HL-60/S4 treated with retinoic acid at 250 ng/mL for 4 days and 3 days (cell line): ENCODE results near the gene FZD1.
"Not testable (repeated sequence)": the region's sequence is repeated elsewhere in the genome, so short reads cannot be mapped to it uniquely, and the experiment has no call there.

ENCODE experiments used
- in situ Hi-C: fragments of 300-500 bp; cut with MboI; formaldehyde crosslinking; loops from 2 replicates; pipeline ENCODE4 v1.7.0; 2022; ENCODE audit warnings: low sequenced_read_pairs

FZD1 gene

DNA sequence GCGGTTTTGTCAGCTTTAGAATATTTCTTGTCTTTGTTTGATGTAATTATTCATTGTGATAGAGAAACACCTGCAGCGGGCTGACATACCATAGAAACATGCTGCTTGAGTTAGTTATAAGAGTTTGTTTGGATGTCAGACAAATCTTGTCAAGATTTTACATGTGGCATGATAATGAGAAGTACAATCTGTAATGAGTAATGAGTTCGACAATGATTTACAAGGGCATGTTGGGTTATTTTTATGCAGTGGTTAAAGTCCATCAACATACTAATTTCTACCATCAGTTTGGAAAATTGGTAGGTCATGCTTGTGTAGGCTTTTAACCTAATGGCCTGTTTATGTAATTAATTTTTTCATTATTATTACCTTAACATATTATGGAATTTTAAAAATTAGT lies 31.3 kb downstream of the FZD1 start:
- in situ Hi-C loops = no loop called here

DNA sequence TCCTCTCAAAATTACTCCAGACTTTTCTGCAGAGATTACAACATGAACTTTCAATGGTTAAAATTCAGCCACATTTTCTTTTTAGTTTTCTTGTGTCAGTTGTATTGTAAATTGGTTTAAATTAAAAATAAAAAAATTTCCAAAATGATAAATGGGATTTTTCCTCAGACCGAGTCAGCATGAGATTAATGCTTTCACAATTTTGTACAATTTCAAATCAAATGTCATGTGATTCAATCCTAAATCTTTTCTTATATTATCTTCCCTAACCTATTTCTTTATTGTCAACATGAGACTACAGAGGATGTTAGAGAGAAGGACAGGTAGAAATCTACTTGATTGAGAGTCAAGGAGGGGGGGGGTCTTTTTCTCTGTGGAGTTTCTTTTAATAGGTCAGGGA lies 33.7 kb downstream of the FZD1 start:
- in situ Hi-C loops = no loop called here

DNA sequence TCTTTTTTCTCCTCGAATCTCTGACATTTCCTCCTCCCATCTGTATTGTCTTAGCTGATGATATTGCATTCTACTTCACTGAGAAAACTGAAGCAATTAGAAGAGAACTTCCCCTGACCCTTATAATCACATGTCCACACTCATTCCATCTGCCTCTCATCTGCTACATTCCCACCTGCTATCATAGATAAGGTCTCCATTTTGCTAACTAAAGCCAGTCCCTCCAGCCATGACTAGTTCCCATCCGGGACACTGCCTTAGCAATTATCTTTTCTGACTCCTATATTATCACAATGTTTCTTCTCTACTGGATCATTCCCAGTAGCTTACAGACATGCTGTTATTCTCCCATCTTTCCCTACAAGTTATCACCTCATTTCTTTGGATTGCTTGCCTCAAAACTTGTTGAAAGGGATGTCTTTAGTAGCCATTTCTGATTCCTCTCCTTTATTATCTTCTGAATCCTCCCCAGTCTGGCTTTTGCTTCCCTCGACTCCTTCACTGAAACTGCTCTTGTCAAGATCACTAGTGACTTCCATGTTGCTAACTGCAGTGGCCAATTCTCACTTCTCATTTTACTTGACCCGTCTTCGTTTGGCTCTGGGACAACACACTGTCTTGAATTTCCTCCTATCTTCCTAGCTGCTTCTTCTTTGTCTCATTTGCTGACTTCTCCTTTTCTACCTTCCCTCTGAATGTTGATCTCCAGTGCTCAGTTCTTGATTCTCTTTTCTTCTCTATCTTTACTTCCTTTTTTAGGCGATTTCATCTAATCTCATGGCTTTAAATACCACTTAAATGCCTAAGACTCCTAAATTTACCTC lies 35.9 kb downstream of the FZD1 start:
- in situ Hi-C loops = no loop called here

DNA sequence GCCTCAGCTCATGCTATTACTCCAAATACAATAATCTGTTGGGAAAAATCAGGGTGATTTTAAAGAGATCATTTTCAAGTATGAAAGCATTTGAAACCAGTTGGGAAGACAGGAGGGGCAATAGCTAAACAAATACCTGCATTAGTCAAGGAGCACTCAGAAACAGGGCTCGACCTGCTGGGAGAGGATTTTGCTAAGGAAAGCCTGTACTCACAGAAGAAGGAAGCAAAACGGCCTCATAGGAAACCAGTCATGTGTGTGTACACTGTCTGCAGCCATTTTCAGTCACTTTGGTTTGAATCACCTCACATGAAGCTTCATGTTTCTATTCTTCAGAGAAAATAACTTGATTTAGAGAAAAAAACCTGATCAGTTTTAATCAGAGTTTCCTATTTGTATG lies 38.6 kb downstream of the FZD1 start:
- in situ Hi-C loops = no loop called here

DNA sequence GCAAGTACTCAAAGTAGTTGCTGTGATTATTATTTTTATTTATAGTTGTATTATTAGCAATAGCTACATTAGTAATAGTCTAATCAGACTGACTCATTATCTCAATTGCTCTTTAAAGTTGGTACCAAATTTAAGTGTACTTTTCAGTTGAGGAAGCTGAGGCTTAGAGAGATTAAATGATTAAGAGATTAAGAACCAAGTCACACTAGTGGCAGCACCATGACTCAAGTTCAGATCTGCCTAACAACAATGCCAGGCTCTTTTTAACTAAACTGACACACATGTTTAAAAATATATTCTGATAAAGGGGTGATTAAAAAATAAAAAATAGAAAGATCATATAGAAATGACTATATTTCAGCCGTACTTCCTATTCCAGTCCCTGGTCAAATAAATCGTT lies 42.0 kb downstream of the FZD1 start:
- in situ Hi-C loops = no loop called here

DNA sequence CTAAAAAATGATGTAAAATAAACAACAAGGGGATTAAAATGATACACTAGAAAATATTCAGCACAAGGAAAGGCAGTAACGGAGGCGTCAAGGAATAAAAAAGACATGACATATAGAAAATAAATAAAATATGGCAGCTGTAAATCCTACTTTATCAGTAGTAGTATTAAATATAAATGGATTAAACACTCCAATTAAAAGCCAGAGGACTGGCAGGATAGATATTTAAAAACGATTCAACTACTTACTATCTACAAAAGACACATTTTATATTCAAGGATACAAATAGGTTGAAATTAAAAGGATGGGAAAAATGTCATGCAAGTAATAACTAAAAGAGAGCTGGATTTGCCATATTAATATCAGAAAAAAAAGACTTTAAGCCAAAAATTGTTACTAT lies 43.2 kb downstream of the FZD1 start:
- in situ Hi-C loops = no loop called here

DNA sequence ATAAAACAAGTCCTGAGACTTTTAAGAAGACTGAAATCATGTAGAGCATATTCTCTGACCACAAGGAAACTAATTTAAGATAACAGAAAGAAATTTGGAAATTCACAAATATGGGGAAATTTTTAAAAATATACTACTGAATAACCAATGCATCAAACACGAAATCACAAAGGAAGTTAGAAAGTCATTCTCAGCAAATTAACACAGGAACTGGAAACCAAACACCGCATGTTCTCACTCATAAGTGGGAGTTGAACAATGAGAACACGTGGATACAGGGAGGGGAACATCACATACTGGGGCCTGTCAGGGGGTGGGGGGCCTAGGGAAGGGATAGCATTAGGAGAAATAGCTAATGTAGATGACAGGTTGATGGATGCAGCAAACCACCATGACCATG lies 44.0 kb downstream of the FZD1 start:
- in situ Hi-C loops = not testable (repeated sequence)

DNA sequence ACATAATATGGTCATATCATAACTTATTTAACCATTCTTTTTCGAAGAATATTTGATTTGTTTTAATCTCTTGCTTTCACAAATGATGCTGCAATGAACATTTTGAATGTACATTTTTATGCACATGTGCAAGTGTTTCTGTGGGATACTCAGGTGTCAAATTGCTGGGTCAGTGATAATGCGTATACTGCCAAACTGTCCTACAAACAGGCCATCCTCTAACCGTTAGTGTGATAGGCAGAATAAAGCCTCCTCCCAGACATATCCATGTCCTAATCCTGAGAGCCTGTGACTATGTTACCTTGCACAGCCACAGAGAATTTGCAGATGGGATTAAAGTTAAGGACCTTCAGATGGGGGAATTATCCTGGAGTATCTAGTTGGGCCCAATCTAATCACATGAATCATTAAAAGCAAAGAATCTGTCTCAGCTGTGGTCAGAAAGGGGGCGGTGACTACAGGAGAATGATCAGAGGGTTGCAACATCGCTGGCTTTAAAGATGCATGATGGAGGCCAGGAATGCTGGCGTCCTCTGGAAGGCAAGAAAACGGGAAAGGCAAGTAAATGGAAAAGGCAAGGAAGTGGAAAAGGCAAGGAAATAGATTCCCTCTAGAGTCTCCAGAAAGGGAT lies 46.7 kb downstream of the FZD1 start:
- in situ Hi-C loops = no loop called here

DNA sequence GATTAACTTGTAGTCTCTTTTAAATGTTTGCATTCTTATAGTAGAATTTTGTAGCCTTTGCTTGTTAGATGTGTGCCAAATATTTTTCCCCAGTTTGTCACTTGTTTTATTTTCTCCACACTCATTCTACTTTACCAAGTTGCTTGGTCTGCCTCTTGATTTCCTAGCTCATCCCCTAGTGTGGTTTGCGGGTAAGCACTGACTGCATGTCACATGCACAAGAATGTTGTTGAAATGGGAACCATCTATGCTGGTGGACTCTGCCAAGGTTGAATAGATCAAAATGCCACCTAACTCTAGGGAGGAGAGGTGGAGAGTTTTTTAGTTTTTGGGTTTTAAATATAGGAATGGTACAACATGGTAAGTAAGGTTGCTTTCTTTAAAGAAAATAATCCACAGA lies 47.6 kb downstream of the FZD1 start:
- in situ Hi-C loops = no loop called here

DNA sequence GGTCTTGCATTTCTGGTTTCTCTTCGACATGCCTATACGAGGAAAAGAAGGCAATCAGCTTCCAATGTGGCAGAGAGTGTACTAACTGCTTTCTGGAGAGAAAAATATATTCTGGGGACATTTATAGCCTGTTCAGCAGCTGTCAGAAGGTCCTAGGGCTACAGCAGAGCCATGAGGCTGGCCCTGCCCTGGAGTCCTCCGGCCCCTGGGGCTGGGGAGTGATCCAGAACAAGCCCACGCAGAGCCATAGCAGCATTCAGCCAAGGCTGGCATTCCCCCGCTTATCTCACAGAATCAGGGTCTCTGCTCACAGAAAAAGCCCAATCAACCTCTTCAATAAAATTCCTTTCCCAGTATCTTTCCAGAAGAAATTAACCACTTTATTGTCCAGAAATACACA lies 48.9 kb downstream of the FZD1 start:
- in situ Hi-C loops = no loop called here

DNA sequence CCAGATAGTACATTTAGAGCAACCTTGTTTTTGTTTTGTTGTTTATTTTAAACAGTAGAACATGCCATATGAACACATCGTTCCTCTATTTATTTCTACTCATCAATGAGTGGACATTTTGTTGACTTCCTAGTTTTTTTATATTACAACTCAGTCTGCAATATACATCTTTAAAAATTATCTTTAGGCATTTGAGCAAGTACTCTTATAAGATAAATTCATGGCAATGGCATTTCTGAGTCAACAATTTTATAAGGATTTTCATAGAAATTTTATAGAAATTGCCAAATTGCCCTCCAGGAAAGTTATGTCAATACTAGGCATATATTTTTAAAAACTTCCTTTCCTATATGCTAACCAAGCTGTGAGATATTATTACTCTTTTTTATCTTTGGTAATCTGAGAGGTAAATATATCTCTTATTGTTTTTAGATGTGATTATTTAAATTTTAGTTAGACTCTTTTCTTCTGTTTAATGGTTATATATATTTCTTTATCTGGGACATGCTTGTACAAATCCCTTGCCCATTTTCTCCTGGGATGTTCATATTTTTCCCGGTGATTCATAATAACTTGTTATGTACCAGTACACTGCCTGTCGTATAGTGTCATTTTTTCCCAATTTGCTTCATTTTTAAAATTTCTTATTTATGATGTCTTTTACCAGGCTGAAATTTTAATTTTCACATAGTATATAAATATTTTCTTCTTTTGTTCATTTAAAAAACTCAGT lies 50.5 kb downstream of the FZD1 start:
- in situ Hi-C loops = no loop called here

DNA sequence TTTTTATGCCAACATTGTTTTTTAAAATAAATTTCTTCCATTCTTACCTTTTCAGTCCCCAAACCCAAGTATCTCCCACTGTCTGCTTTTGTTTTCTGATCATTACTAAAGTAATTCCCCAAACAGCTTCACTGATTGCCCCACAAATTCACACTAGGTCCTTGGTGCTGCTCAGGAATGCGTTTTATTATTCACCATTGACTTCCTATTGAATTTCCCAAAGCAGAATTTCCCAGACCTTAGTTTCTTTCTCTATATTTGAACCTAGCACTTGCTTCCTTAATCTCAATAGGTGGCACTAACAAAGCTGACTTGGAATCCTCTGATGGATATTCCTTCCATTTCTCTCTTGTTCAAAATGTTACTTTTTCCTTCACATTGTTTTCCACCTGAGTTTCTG lies 52.2 kb downstream of the FZD1 start:
- in situ Hi-C loops = no loop called here

DNA sequence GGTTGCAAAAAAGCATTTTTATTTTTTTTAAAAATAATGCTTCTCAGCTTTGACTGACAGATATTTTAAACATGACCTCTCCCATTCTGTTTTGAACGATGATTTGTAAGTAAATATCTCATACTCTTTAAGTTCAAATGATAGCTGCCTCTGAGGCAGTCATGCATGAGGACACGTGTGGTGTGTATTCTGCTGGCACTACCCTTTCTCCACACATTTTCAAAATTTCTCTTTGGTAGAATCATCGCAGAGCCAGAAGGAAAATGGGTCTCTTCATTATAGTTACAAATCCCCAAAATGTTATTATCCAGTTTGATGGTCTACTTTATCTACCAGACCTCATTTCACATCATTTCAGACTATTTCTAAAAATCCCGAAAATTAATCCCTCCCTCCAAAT lies 55.1 kb downstream of the FZD1 start:
- in situ Hi-C loops = no loop called here

DNA sequence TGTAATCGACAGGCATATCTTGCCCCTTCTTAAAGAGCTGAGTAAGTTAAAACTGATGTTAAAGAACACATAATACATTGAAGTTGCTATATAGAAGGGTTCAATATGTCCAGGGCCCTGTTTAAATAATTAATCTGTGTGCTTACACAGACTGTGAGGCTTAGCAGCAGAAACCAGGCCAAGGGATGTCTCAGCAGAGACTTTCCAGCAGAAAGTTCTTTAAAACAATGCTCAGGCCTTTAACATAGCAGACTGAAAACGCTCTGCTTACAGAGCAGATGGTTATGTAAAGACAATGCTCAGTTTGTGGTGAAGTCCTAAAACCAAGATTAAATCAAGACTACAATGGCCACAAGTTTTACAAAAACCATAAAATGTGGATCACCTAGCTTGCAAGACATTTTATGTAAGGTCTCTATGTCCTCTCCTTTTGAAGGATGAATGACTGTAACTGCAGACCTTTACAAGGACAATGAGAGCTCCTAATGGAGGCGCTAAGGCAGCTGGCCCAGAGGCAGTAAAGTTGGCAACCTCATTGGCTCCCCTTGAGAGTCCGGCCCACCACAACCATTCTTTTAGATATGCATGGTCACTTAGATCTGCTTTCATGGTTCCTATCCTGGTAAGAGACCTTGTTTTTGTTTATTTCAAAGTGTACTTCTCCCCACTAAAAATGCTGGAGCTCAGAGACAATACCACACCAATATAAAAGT lies 56.3 kb downstream of the FZD1 start:
- in situ Hi-C loops = no loop called here
